Astrocyte (in vitro differentiated cells and primary cell): Measurements from ENCODE around the gene AUTS2. TPM values are rescaled to one million over a fixed set of nuclear protein-coding genes. Genes with fewer than 3 reads are reported as not detected.
A peak's percentile ranks its signal among the peaks of the same experiment; 100 is the strongest.

Experiments used
- DNase-seq: peaks from one replicate; pipeline ENCODE4 v3.0.0-alpha.2; 2010; ENCODE audit warnings: low read depth
- FAIRE-seq: peaks from 2 replicates; lab custom pipeline; 2011; peaks lifted over from hg19 to GRCh38; lab: Jason Lieb, UNC
- H2AFZ ChIP-seq: 2 replicates; pipeline ENCODE4 v1.6.0; 2012; ENCODE audit warnings: low read depth, low read length, inconsistent platforms
- H3K27ac ChIP-seq: 2 replicates; pipeline ENCODE4 v1.5.1; 2011; ENCODE audit warnings: low read depth, low read length, inconsistent platforms
- H3K27me3 ChIP-seq: 2 replicates; pipeline ENCODE4 v1.6.0; 2011; ENCODE audit warnings: low read length, inconsistent platforms; ENCODE audit not compliant: insufficient read depth
- H3K36me3 ChIP-seq: 2 replicates; pipeline ENCODE4 v1.5.1; 2011; ENCODE audit warnings: low read length, inconsistent platforms; ENCODE audit not compliant: insufficient read depth
- H3K4me1 ChIP-seq: 2 replicates; pipeline ENCODE4 v1.5.1; 2011; ENCODE audit warnings: low read length, inconsistent platforms; ENCODE audit not compliant: insufficient read depth
- H3K4me2 ChIP-seq: 2 replicates; pipeline ENCODE4 v1.6.0; 2012; ENCODE audit warnings: low read length, inconsistent platforms
- H3K4me3 ChIP-seq: 2 replicates; pipeline ENCODE4 v1.5.1; 2011; ENCODE audit warnings: low read depth, mild to moderate bottlenecking, low read length, inconsistent platforms; ENCODE audit not compliant: insufficient read depth
- H3K79me2 ChIP-seq: 2 replicates; pipeline ENCODE4 v1.6.0; 2012; ENCODE audit warnings: mild to moderate bottlenecking, low read length, inconsistent platforms; ENCODE audit not compliant: insufficient read depth
- H3K9ac ChIP-seq: 2 replicates; pipeline ENCODE4 v1.6.0; 2012; ENCODE audit warnings: mild to moderate bottlenecking, low read length, inconsistent platforms
- H3K9me3 ChIP-seq: 2 replicates; pipeline ENCODE4 v1.5.1; 2012; ENCODE audit warnings: low read depth, mild to moderate bottlenecking, low read length, inconsistent platforms; ENCODE audit not compliant: insufficient read depth
- H4K20me1 ChIP-seq: 2 replicates; pipeline ENCODE4 v1.6.0; 2012; ENCODE audit warnings: low read length, inconsistent platforms; ENCODE audit not compliant: insufficient read depth
- H3K27ac Mint-ChIP-seq: one replicate; pipeline ENCODE4 v1.8.0; 2021; ENCODE audit warnings: mild to moderate bottlenecking, mixed read lengths; ENCODE audit not compliant: unreplicated experiment
- H3K27me3 Mint-ChIP-seq: one replicate; pipeline ENCODE4 v1.8.0; 2021; ENCODE audit warnings: low read depth, mixed read lengths; ENCODE audit not compliant: unreplicated experiment
- H3K36me3 Mint-ChIP-seq: one replicate; pipeline ENCODE4 v1.8.0; 2021; ENCODE audit warnings: low read depth, mixed read lengths; ENCODE audit not compliant: unreplicated experiment
- H3K4me1 Mint-ChIP-seq: one replicate; pipeline ENCODE4 v1.8.0; 2021; ENCODE audit warnings: low read depth, mixed read lengths; ENCODE audit not compliant: unreplicated experiment
- H3K4me3 Mint-ChIP-seq: one replicate; pipeline ENCODE4 v1.8.0; 2021; ENCODE audit warnings: mild to moderate bottlenecking, moderate library complexity, mixed read lengths; ENCODE audit not compliant: unreplicated experiment
- H3K9me3 Mint-ChIP-seq: one replicate; pipeline ENCODE4 v1.8.0; 2021; ENCODE audit warnings: mild to moderate bottlenecking, mixed read lengths; ENCODE audit not compliant: unreplicated experiment
- EZH2 ChIP-seq: IDR thresholded peaks from 2 replicates; pipeline ENCODE4 v1.6.1; 2012; ENCODE audit warnings: mild to moderate bottlenecking, low read length, inconsistent platforms; ENCODE audit not compliant: insufficient read depth
- total RNA-seq: library from RNA; stranded (reverse); gene quantifications from 2 replicates; pipeline ENCODE4 v1.2.1, GENCODE V29; 2021
- TF ChIP-seq, protein P1 (sequence below): IDR thresholded peaks from 2 replicates; pipeline ENCODE4 v1.5.1; 2011; ENCODE audit warnings: low read depth, mild to moderate bottlenecking, inconsistent platforms, low read length, moderate library complexity; ENCODE audit not compliant: insufficient read depth

Gene AUTS2
- total RNA-seq, 1 donor from 2014 or later, result 73.2 TPM

DNA sequence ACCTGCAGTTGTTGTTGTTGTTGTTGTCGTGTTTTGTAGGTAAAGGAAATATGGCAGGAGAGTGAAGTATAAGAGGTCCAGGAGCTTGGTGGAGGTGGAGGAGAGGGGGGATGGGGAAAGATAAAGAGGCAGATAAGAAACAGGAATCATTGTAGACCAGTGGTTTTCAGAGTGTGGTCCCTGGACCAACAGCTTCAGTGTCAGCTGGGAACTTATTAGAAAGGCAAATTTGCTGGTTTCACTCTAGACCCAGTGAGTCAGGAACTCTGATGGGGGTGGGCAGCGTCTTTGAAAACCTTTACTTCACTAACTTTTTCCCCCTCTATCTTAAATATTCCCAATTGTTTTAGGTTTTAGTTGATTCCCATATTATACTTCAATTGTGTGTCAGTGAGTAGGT lies 241.5 kb downstream of the AUTS2 start:
- H3K9me3 ChIP-seq, result no peaks in the 10 kb centered on the region
- peaks cover 19% of the 10 kb centered on the region for H4K20me1 ChIP-seq
- H3K4me2 ChIP-seq, result peak overlapping the region; percentile 41
- peak overlapping the region; percentile 85 for H3K27ac Mint-ChIP-seq
- no peak overlapping the region for H2AFZ ChIP-seq
- no peaks in the 10 kb centered on the region for H3K36me3 Mint-ChIP-seq
- no peak overlapping the region for H3K9ac ChIP-seq
- TF ChIP-seq EZH2, result no peak
- TF ChIP-seq, protein P1, sequence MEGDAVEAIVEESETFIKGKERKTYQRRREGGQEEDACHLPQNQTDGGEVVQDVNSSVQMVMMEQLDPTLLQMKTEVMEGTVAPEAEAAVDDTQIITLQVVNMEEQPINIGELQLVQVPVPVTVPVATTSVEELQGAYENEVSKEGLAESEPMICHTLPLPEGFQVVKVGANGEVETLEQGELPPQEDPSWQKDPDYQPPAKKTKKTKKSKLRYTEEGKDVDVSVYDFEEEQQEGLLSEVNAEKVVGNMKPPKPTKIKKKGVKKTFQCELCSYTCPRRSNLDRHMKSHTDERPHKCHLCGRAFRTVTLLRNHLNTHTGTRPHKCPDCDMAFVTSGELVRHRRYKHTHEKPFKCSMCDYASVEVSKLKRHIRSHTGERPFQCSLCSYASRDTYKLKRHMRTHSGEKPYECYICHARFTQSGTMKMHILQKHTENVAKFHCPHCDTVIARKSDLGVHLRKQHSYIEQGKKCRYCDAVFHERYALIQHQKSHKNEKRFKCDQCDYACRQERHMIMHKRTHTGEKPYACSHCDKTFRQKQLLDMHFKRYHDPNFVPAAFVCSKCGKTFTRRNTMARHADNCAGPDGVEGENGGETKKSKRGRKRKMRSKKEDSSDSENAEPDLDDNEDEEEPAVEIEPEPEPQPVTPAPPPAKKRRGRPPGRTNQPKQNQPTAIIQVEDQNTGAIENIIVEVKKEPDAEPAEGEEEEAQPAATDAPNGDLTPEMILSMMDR, result no peak
- no peak overlapping the region for H3K27ac ChIP-seq
- DNase-seq, result peak; percentile 10
- H3K27me3 ChIP-seq, result no peaks in the 10 kb centered on the region
- peaks cover 4% of the 10 kb centered on the region for H3K79me2 ChIP-seq
- H3K4me1 ChIP-seq, result peaks cover 23% of the 10 kb centered on the region
- peak overlapping the region; percentile 37 for H3K4me3 Mint-ChIP-seq
- H3K27me3 Mint-ChIP-seq, result no peaks in the 10 kb centered on the region
- H3K4me1 Mint-ChIP-seq, result peaks cover 56% of the 10 kb centered on the region
- no peak for FAIRE-seq
- no peaks in the 10 kb centered on the region for H3K9me3 Mint-ChIP-seq
- no peak overlapping the region for H3K4me3 ChIP-seq
- no peaks in the 10 kb centered on the region for H3K36me3 ChIP-seq

DNA sequence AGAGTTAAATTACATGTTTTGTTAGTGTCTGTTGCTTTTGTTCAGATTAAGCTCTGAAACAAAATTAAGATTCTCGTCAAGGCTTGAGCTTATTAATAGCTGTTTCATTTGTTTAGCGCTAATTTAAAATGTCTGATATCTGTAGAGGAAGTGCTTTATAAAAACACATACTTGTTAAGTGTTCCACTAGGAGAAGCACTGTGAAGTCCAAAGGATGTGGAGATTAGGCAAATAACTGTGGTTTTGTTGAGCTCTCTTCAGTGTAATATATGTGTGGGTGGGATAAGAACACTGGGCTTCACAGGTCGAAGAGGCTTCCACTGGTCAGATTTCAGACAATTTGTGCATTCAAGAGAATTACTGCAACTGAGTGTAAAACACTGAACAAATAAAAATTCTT lies 242.0 kb downstream of the AUTS2 start:
- H3K9me3 ChIP-seq, result no peaks in the 10 kb centered on the region
- no peak overlapping the region for H2AFZ ChIP-seq
- TF ChIP-seq, protein P1, result no peak
- TF ChIP-seq EZH2, result no peak
- H3K27ac Mint-ChIP-seq, result peak overlapping the region; percentile 85
- H3K36me3 ChIP-seq, result no peaks in the 10 kb centered on the region
- peaks cover 54% of the 10 kb centered on the region for H3K4me1 Mint-ChIP-seq
- no peak overlapping the region for H3K4me3 ChIP-seq
- no peaks in the 10 kb centered on the region for H3K36me3 Mint-ChIP-seq
- H3K4me2 ChIP-seq, result peak overlapping the region; percentile 41
- peaks cover 4% of the 10 kb centered on the region for H3K79me2 ChIP-seq
- peaks cover 23% of the 10 kb centered on the region for H3K4me1 ChIP-seq
- DNase-seq, result peak; percentile 84
- no peaks in the 10 kb centered on the region for H3K27me3 Mint-ChIP-seq
- H3K27ac ChIP-seq, result no peak overlapping the region
- H3K4me3 Mint-ChIP-seq, result no peak overlapping the region
- H3K9me3 Mint-ChIP-seq, result no peaks in the 10 kb centered on the region
- peak; percentile 56 for FAIRE-seq
- no peak overlapping the region for H3K9ac ChIP-seq
- H4K20me1 ChIP-seq, result peaks cover 23% of the 10 kb centered on the region
- no peaks in the 10 kb centered on the region for H3K27me3 ChIP-seq

DNA sequence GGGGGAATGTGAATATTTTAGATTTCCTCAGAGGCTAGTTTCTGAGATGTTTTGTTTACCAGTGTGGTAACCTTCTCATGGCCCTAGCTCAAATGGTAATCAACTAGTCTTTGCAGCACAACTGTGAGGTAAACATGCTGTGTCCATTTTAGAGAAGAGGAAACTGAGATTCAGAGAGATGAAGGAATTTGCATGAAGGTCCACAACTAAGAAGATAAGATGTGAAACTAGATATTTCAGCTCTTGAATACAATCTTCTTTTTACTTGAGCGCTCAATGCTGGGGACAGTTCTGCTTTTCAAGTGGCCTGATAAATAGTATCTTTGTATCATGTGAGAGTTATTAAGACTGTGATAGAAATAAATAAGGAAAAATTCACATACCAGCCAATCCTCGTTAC lies 245.4 kb downstream of the AUTS2 start:
- Mint-ChIP-seq H3K9me3 (no peaks in the 10 kb centered on the region), H3K4me1 (peaks cover 32% of the 10 kb centered on the region), H3K4me3 (no peak overlapping the region), H3K27ac (no peak overlapping the region), H3K27me3 (no peaks in the 10 kb centered on the region), H3K36me3 (no peaks in the 10 kb centered on the region)
- no peak for DNase-seq
- no peaks in the 10 kb centered on the region for H3K27me3 ChIP-seq
- no peaks in the 10 kb centered on the region for H3K36me3 ChIP-seq
- H4K20me1 ChIP-seq, result peaks cover 48% of the 10 kb centered on the region
- peaks cover 4% of the 10 kb centered on the region for H3K79me2 ChIP-seq
- no peak overlapping the region for H2AFZ ChIP-seq
- peaks cover 13% of the 10 kb centered on the region for H3K4me1 ChIP-seq
- no peak overlapping the region for H3K9ac ChIP-seq
- no peak overlapping the region for H3K27ac ChIP-seq
- H3K4me3 ChIP-seq, result no peak overlapping the region
- no peak for FAIRE-seq
- no peak for TF ChIP-seq EZH2
- TF ChIP-seq, protein P1, result no peak
- no peaks in the 10 kb centered on the region for H3K9me3 ChIP-seq
- H3K4me2 ChIP-seq, result no peak overlapping the region
